Keratinocyte (primary cell): ENCODE results near the gene ZNF433. TPM values are rescaled to one million over a fixed set of nuclear protein-coding genes. Genes with fewer than 3 reads are reported as not detected.

Source experiments
- DNase-seq: peaks from one replicate; pipeline ENCODE4 v3.0.0-alpha.2; 2011; ENCODE audit warnings: low read depth, missing footprints, low spot score
- FAIRE-seq: peaks from 2 replicates; lab custom pipeline; 2011; peaks lifted over from hg19 to GRCh38; lab: Jason Lieb, UNC
- H2AFZ ChIP-seq: 2 replicates; pipeline ENCODE4 v1.6.0; 2012; ENCODE audit warnings: low read length, control low read depth, inconsistent platforms; ENCODE audit not compliant: control insufficient read depth
- H3K27ac ChIP-seq: 2 replicates; pipeline ENCODE4 v1.5.1; 2011; ENCODE audit warnings: low read length; ENCODE audit not compliant: control insufficient read depth, insufficient read depth
- H3K27me3 ChIP-seq: 3 replicates; pipeline ENCODE4 v1.6.0; 2011; ENCODE audit warnings: low read length; ENCODE audit not compliant: control insufficient read depth, insufficient read depth; ENCODE audit errors: extremely low read depth
- H3K36me3 ChIP-seq, 2 experiments: 2 replicates in 1 of 2; 3 replicates in 1 of 2; pipeline ENCODE4 v1.5.1; 2011; ENCODE audit warnings: low read length in 2 of 2, mild to moderate bottlenecking in 1 of 2; ENCODE audit not compliant: control insufficient read depth in 2 of 2, insufficient read depth in 2 of 2; ENCODE audit errors: extremely low read depth in 1 of 2
- H3K4me1 ChIP-seq: 3 replicates; pipeline ENCODE4 v1.5.1; 2011; ENCODE audit warnings: low read length; ENCODE audit not compliant: control insufficient read depth, insufficient read depth; ENCODE audit errors: extremely low read depth
- H3K4me2 ChIP-seq: 3 replicates; pipeline ENCODE4 v1.6.0; 2011; ENCODE audit warnings: low read depth, low read length; ENCODE audit not compliant: control insufficient read depth, insufficient read depth; ENCODE audit errors: extremely low read depth
- H3K4me3 ChIP-seq, 3 experiments: fragments of 200-600 bp in 1 of 3; sonication (generic) in 1 of 3; 2 replicates in 2 of 3; 3 replicates in 1 of 3; pipeline ENCODE4 v1.5.1; 2011 to 2016; ENCODE audit warnings: low read length in 3 of 3, mild to moderate bottlenecking in 3 of 3, control low read depth in 2 of 3, inconsistent platforms in 1 of 3, low read depth in 1 of 3, mixed read lengths in 1 of 3, mixed run types in 1 of 3, moderate library complexity in 1 of 3; ENCODE audit not compliant: control insufficient read depth in 2 of 3, insufficient read depth in 2 of 3; ENCODE audit errors: extremely low read depth in 1 of 3
- H3K79me2 ChIP-seq: 2 replicates; pipeline ENCODE4 v1.6.0; 2012; ENCODE audit warnings: low read length; ENCODE audit not compliant: control insufficient read depth, insufficient read depth
- H3K9ac ChIP-seq: 3 replicates; pipeline ENCODE4 v1.6.0; 2011; ENCODE audit warnings: low read length; ENCODE audit not compliant: control insufficient read depth, insufficient read depth; ENCODE audit errors: extremely low read depth
- H3K9me1 ChIP-seq: 3 replicates; pipeline ENCODE4 v1.6.0; 2011; ENCODE audit warnings: low read length; ENCODE audit not compliant: control insufficient read depth, insufficient read depth; ENCODE audit errors: extremely low read depth
- H3K9me3 ChIP-seq: 2 replicates; pipeline ENCODE4 v1.5.1; 2012; ENCODE audit warnings: low read depth, low read length; ENCODE audit not compliant: control insufficient read depth
- H4K20me1 ChIP-seq: 3 replicates; pipeline ENCODE4 v1.6.0; 2011; ENCODE audit warnings: low read length; ENCODE audit not compliant: control insufficient read depth, insufficient read depth; ENCODE audit errors: extremely low read depth
- EZH2 ChIP-seq: IDR thresholded peaks from one replicate; pipeline ENCODE4 v1.6.1; 2012; ENCODE audit warnings: inconsistent platforms, mild to moderate bottlenecking, low read length, moderate library complexity
- dilution Hi-C: fragments of 300-500 bp; cut with MboI; formaldehyde crosslinking; loops from one replicate; pipeline ENCODE4 v1.7.0; 2020; ENCODE audit warnings: low sequenced_read_pairs; ENCODE audit not compliant: extremely low pct_ligation_motif_present
- polyA plus RNA-seq, 5 experiments: library from polyadenylated mRNA; depleted of rRNA in 3 of 5; stranded (reverse) in 3 of 5; stranded (forward) in 1 of 5; unstranded in 1 of 5; fragments of >200 nt; gene quantifications; 1 replicate in 1 of 5; 2 replicates in 3 of 5; 3 replicates in 1 of 5; pipeline versions ENCODE4 v1.2.1 to v1.2.3, GENCODE V29; 2011 to 2012; ENCODE audit warnings: missing spikeins in 2 of 5, low read depth in 1 of 5, low replicate concordance in 1 of 5
- TF ChIP-seq, protein P1 (sequence below), 3 experiments: IDR thresholded peaks in 1 of 3; conservative IDR thresholded peaks in 1 of 3; optimal IDR thresholded peaks in 1 of 3; 2 replicates in 2 of 3; 3 replicates in 1 of 3; pipeline versions ENCODE3 to v1.5.1; 2011; ENCODE audit warnings: low read length in 3 of 3, mild to moderate bottlenecking in 3 of 3, moderate library complexity in 2 of 3, control low read depth in 1 of 3, inconsistent platforms in 1 of 3; ENCODE audit not compliant: insufficient read depth in 2 of 3; ENCODE audit errors: extremely low read depth in 1 of 3

Gene ZNF433
- polyA plus RNA-seq, 1 donor (not counting 4 experiments of a cell fraction or from before 2014, with no cell fraction given), result 4.7 TPM

- H3K9me3 ChIP-seq, result peaks cover 2% of the 10 kb centered on the region
- H2AFZ ChIP-seq, result no peak overlapping the region
- FAIRE-seq (no peak), DNase-seq (no peak)
- H3K27ac ChIP-seq, result no peak overlapping the region
- no peaks in the 10 kb centered on the region for H3K27me3 ChIP-seq
- H3K9ac ChIP-seq, result no peak overlapping the region
- TF ChIP-seq EZH2, result no peak
- TF ChIP-seq, protein P1, sequence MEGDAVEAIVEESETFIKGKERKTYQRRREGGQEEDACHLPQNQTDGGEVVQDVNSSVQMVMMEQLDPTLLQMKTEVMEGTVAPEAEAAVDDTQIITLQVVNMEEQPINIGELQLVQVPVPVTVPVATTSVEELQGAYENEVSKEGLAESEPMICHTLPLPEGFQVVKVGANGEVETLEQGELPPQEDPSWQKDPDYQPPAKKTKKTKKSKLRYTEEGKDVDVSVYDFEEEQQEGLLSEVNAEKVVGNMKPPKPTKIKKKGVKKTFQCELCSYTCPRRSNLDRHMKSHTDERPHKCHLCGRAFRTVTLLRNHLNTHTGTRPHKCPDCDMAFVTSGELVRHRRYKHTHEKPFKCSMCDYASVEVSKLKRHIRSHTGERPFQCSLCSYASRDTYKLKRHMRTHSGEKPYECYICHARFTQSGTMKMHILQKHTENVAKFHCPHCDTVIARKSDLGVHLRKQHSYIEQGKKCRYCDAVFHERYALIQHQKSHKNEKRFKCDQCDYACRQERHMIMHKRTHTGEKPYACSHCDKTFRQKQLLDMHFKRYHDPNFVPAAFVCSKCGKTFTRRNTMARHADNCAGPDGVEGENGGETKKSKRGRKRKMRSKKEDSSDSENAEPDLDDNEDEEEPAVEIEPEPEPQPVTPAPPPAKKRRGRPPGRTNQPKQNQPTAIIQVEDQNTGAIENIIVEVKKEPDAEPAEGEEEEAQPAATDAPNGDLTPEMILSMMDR (optimal IDR thresholded peaks at IDR 0.05 in 1 of 3, IDR thresholded peaks at IDR 0.05 in 1 of 3, conservative IDR thresholded peaks at IDR 0.05 in 1 of 3; ENCODE audit: extremely low read depth in 1 of 3, insufficient read depth in 2 of 3, low read length in 3 of 3), result no peak
- peaks cover 0 to 2% of the 10 kb centered on the region in 2 experiments for H3K36me3 ChIP-seq
- dilution Hi-C loops, result no loop called here
- H3K4me1 ChIP-seq, result peaks cover 5% of the 10 kb centered on the region
- no peak overlapping the region for H3K4me3 ChIP-seq
- H3K9me1 ChIP-seq, result no peaks in the 10 kb centered on the region
- H3K79me2 ChIP-seq, result no peaks in the 10 kb centered on the region
- no peak overlapping the region for H3K4me2 ChIP-seq
- no peaks in the 10 kb centered on the region for H4K20me1 ChIP-seq
These were observed 62.3 kb downstream of the ZNF433 start for GRCh38 chr19:11973019-11973810.

DNA sequence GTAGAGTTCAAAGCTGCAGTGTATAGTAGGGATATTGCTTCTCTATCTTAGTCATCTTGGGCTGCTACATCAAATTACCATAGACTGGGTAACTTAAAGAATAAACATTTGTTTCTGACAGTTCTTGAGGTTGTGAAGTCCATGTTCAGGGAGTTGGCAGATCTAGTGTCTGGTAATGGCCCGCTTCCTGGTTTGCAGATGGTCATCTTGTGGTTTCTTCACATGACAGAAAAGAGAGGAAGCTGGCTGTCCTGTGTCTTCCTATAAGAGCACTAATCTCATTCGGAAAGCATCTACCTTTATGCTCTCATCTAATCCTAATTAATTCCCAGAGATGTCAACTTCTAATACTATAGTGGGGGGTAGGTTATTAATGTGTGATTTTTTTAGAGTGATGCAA lies 64.4 kb downstream of the ZNF433 start:
- H3K4me3 ChIP-seq, result no peak overlapping the region
- H3K79me2 ChIP-seq, result no peaks in the 10 kb centered on the region
- no peak for TF ChIP-seq EZH2
- TF ChIP-seq, protein P1 (optimal IDR thresholded peaks at IDR 0.05 in 1 of 3, IDR thresholded peaks at IDR 0.05 in 1 of 3, conservative IDR thresholded peaks at IDR 0.05 in 1 of 3; ENCODE audit: extremely low read depth in 1 of 3, insufficient read depth in 2 of 3, low read length in 3 of 3), result no peak
- H3K9me1 ChIP-seq, result no peaks in the 10 kb centered on the region
- peaks cover 2% of the 10 kb centered on the region for H3K4me1 ChIP-seq
- no peaks in the 10 kb centered on the region for H3K36me3 ChIP-seq
- dilution Hi-C loops, result no loop called here
- no peaks in the 10 kb centered on the region for H3K27me3 ChIP-seq
- DNase-seq (no peak), FAIRE-seq (no peak)
- no peaks in the 10 kb centered on the region for H4K20me1 ChIP-seq
- H3K27ac ChIP-seq, result no peak overlapping the region
- H3K9ac ChIP-seq, result no peak overlapping the region
- H2AFZ ChIP-seq, result no peak overlapping the region
- no peak overlapping the region for H3K4me2 ChIP-seq
- no peaks in the 10 kb centered on the region for H3K9me3 ChIP-seq
